ENCODE measurements around the gene UTY.

DNA sequence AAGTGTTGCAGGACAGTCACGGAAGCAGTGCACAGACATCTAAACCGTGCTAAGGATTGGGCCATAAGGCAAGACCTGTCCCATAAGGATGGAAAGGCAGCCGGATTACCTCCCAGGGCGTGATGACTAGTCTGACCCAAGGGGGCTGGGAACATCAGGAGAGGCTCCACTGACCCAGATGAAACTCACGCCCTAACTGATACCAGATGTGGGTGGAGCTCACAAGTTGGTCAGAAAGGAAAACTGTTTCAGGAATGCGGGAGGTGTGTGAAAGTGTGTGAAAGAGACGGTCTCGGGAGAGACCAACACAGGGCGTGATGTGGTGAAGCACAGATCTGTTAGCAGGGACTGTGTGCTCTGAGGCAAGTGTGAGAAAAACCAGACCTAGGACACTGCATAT is 140.5 kb downstream of the UTY start:
- TF ChIP-seq ETV5 (CRISPR knock-in tag; IDR thresholded peaks at IDR 0.05; ENCODE audit: borderline replicate concordance) (no peak), SMAD3 (CRISPR knock-in tag; IDR thresholded peaks at IDR 0.05) (no peak), POLR2A (IDR thresholded peaks at IDR 0.05; ENCODE audit: insufficient read depth in 1 of 2, low read depth in 2 of 2, low read length in 2 of 2) (no peak), EZH2 (conservative IDR thresholded peaks at IDR 0.05; ENCODE audit: low read depth, low read length) (no peak), ZBTB21 (CRISPR knock-in tag; IDR thresholded peaks at IDR 0.05) (no peak), RAD51 (IDR thresholded peaks at IDR 0.05; ENCODE audit: borderline replicate concordance) (no peak), GABPB1 (CRISPR knock-in tag; IDR thresholded peaks at IDR 0.05) (no peak), ZNF143 (CRISPR knock-in tag; IDR thresholded peaks at IDR 0.05) (no peak), RFX5 (IDR thresholded peaks at IDR 0.05; ENCODE audit: low read depth, low read length) (no peak)
- TF ChIP-seq, protein P1, sequence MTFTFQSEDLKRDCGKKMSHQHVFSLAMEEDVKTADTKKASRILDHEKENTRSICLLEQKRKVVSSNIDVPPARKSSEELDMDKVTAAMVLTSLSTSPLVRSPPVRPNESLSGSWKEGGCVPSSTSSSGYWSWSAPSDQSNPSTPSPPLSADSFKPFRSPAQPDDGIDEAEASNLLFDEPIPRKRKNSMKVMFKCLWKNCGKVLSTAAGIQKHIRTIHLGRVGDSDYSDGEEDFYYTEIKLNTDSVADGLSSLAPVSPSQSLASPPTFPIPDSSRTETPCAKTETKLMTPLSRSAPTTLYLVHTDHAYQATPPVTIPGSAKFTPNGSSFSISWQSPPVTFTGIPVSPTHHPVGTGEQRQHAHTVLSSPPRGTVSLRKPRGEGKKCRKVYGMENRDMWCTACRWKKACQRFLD (CRISPR knock-in tag; IDR thresholded peaks at IDR 0.05; ENCODE audit: borderline replicate concordance), result no peak

Data from HepG2 (cell line).